AG08395 (cell line): ENCODE data around the gene FAM20C.
"Not testable (repeated sequence)": the region's sequence is repeated elsewhere in the genome, so short reads cannot be mapped to it uniquely, and the experiment has no call there.

Experiments used
- DNase-seq: peaks from one replicate; pipeline ENCODE4 v3.0.0; 2012; ENCODE audit warnings: mixed read lengths, low spot score

FAM20C gene

DNA sequence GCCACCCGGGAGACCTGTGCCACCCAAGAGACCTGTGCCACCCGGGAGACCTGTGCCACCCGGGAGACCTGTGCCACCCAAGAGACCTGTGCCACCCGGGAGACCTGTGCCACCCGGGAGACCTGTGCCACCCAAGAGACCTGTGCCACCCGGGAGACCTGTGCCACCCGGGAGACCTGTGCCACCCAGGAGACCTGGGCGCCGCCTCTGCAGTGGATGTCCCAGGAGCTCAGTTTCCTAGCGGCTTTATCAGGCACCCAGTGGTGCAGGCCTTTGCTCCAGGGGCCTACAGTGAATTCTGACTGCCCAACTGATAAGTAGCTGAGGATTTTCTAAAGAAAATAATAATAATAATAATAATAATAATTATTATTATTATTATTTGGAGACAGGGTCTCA, 51.2 kb downstream of the FAM20C start:
- DNase-seq = not testable (repeated sequence)

DNA sequence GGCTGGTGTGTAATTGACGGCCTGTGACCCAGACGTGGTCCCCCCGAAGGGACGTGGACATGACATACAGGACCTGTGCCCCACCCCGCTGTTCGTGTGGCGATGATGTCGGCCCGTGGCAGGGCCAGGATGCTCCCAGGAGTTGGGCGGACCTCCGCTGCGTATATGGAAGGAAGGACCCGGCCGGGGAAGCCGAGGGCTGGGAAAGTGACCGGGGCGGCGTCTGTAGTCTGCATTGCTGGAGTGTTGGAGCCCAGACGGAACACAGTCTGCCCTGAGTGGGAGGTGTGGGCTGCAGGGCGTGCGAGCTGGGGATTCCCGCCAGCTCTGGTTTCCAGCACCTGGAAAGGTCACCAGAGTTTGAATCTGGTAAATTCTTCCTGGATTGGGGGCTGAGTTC, 52.6 kb downstream of the FAM20C start:
- DNase-seq = no peak

- no peak for DNase-seq
Measured at GRCh38 chr7:245574-246295, 53.4 kb downstream of the FAM20C start.

- DNase-seq = no peak
Measured at GRCh38 chr7:246451-246850, 54.1 kb downstream of the FAM20C start.

- no peak for DNase-seq
Measured at GRCh38 chr7:247181-247580, 54.8 kb downstream of the FAM20C start.

DNA sequence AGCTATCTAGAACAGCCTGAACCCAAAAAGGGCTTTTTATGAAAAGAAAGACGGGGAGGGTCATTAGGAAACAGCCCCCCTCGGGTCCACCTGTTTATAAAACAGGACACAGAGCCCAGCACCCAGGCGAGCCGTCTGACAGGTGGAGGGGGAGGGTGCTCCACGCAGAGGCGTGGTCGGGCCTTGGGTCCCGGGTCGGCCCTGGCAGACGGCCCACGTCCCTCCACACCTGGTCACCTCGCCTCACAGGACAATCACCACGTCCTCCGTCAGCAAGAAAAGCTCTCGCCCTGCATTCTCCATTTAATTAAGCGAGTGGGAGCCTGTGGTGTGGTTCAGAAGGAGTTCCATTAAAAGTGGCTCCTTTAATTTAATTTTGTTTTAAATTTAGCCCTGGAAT, 55.3 kb downstream of the FAM20C start:
- no peak for DNase-seq

DNA sequence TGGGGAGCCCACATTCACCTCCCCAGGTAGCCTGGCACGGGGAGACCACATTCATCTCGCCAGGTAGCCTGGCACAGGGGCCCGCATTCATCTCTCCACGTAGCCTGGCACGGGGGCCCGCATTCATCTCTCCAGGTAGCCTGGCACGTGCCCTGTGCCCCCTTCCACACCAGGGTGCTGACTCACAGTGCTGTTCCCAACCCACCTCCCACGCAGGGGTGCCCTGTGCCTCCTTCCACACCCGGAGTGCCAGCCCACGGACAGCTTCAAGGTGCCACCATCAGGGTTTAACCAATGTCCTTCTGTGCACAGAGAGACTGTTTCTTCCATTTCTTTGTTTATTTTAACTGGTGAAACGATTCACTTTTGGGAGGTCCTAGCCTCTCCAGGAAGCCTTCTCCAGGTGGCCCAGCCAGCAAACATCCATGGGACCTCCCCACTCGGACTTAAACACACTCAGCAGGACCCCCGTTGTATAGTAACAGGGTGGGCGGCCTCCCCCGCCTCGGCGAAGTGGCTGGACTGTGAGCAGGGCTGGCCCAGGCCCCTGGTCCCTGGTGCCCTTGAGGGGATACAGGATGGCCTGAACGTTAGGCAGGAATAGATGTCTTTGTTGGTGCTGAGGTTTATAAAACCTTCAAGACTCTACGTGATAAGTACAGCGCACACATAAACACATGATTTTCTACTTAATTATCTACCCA, 56.5 kb downstream of the FAM20C start:
- DNase-seq = no peak

DNA sequence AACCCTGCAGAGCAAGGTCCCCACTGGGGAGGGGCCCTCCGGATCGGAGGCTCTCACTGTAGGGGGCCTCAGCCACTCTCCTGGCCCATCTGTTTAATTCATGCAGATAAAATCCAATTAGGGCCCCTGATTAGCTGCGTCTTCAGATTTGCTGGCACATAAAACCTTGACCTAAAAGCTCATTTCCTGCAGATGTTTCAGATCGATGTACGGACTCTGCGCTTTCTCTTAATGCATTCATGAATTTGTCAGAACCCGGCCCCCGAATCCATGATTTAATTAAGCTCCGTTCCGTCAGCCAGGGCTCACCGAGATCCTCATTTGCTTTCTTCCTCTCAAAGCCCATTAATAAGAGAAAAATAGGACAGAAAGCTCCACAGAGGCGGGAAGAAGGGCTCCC, 57.6 kb downstream of the FAM20C start:
- DNase-seq = no peak

GRCh38 chr7:250523-250922, 58.2 kb downstream of the FAM20C start:
- no peak for DNase-seq

DNA sequence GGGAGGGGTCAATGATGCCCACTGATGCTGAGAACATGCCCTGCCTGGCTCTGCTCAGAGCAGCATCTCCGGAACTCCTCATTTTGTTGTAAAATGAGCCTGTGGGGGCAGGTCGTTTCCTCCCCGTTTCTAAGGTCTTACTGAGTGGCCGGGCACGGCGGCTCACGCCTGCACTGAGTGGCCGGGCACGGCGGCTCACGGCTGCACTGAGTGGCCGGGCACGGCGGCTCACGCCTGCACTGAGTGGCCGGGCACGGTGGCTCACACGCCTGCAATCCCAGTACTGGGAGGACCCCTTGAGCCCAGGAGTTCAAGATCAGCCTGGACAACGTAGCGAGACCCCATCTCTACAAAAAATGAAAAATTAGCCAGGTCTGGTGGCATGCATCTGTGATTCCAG, 58.6 kb downstream of the FAM20C start:
- DNase-seq = no peak

GRCh38 chr7:251446-252175, 59.2 kb downstream of the FAM20C start:
- DNase-seq = no peak

- no peak for DNase-seq
Measured at GRCh38 chr7:252216-252965, 60.0 kb downstream of the FAM20C start.

DNA sequence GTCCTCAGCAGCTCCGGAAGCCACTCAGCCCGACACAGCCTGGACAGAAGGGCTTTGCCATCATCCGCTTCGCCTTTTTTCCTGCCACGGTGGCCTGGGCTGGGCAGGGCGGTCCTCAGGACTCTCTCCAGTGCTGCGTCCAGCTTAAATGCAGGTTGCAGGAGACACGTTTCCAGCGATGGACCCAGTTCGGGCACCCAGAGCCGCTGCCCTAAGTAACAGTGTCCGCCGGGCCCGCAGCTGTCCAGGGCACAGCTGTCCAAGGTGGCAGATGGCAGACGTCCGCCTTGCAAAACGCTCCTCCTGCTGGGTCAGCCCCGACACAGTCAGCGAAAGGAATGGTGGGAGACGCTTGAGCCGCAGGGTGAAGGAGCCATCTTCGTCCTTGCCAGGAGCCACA, 60.6 kb downstream of the FAM20C start:
- DNase-seq = no peak

DNA sequence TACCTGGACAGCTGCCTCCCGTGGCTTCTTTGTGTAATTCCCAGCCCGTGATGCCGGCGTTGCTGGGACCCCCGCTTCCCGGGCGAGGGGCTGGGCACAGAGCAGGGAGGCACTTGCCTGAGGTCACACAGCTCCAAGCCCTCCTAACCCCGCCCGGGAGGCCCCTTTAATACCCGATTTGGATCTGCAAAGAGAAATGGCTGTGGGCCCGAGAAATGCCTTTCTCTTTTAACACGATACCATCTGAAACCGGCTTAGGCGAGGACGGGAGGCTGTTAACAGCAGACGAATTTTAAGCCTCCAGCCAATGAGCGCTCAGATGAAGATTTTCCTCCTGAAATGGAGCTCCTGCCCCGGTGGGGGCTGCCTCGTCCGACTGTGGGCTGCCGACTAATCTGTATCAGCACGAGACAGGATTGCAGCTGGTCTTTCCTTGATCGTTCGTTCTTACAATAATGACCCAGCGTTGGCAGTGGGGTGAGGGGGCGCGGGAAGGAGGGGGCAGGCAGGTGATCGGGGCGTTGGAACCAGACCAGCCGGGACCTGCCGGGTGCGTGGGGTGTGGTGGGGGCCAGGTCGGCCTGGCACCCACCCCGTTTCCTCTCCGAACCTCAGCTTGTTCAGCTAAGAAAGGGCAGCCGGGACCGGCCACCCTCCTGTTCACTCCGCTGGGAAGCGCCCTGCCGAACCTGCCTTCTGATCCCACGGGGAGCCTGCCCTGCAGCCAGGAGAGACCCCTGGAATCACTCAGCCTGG, 61.4 kb downstream of the FAM20C start:
- no peak for DNase-seq

DNA sequence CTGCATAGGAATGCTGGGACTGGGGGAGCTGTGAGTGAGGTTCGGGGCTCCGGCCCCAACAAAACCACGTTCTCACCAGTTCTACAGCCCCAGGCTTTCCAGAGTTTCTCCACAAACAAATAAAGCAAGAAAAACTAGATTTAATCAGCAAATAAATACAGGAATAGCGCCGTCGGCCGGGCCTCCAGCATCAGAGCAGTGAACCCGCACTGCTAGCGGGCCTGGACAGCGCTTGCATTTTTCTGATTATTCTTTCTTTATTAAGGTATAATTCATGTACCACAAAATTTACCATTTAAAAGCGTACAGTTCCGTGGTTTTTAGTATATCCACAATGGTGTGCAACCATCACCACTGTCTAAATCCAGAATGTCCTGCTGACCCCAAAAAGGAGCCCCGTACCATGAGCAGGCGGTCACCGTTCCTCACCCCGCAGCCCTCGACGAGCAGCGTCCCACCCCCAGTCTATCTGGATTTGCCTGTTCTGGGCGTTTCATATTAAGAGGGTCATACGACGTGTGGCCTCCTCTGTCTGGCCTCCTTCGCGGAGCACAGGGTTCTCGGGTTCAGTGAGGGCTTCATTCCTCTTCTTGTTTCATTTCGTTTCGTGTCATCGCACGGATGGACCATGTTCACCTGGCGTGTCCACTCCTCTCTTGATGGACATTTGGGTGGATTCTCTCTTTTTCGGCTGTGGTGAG, 62.1 kb downstream of the FAM20C start:
- DNase-seq = no peak

- no peak for DNase-seq
Measured at GRCh38 chr7:255038-255435, 62.7 kb downstream of the FAM20C start.

DNA sequence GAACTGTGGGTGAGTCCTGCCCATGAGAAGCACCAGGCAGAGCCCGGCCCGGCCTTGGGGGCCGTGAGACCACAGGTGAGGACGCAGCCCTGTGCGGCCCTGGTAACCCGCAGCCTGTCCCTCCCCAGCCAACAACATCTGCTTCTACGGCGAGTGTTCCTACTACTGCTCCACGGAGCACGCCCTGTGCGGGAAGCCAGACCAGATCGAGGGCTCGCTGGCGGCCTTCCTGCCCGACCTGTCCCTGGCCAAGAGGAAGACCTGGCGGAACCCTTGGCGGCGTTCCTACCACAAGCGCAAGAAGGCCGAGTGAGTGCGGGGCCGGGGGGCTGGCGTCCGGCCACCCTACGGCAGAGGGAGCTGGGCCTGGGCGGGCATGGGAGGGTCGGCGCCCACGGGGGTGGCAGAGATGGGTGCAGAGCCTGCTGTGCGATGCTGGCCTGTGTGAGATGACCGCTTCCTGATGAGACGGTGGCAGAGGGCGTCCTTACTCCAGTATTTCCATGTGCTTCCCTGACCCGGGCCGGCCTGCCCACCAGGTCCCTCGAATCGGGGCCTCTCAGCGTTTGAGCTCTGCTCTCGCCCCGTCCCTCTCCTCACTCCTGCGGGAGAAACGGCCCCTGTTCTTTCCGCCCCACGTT, 63.5 kb downstream of the FAM20C start:
- DNase-seq = no peak

DNA sequence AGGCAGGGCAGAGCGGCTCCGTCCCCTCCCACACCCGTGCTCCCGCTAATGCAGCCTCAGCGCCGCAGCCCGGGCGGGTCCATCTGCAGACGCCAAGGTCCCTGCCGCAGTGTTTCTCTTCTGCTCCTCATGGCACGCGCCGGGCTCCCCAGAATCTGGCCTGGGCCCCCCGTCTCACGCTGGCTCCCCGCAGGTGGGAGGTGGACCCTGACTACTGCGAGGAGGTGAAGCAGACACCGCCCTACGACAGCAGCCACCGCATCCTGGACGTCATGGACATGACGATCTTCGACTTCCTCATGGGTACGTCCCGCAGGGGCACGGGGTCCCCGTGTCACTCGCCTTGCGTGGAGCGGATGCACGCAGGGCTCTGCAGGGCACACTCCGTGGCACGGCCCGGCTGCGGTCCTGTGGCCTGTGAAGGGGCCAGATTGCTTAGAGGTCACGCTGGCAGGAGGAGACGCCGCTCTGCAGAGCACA, 64.1 kb downstream of the FAM20C start:
- DNase-seq = no peak

DNA sequence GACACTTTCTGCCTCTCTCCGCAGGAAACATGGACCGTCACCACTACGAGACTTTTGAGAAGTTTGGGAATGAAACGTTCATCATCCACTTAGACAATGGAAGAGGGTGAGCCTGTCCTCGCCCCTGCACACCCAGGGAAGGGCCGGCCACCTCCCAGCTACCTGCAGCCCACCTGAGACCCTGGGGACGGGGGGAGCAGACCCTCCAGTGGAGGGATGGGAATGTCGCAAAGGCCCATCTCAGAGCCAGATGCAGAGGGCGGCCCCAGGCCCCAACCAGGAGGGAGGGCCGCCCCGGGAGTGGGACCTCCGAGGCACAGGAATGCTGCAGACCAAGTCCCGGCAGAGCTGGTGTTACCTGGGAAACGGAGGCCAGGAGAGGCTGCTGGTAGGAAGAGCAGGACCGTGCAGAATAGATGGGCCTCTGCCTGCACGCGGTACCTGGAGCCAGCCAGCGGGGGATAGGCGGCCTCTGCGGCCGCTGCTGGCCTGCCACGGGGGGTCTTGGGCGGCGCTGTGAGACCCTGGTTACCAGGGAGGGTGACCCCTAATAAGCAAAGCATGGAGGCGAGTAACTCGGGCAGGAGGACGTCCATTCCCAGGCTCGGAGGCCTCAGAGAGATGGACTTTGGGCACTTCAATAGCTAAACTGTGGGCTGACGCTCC, 64.7 kb downstream of the FAM20C start:
- no peak for DNase-seq

- DNase-seq = no peak
Measured at GRCh38 chr7:257647-257992, 65.2 kb downstream of the FAM20C start.
